Right ventricle myocardium inferior (tissue), 1 donor: ENCODE measurements around the gene DUSP16. TPM values are rescaled to one million over a fixed set of nuclear protein-coding genes. Genes with fewer than 3 reads are reported as not detected.
"Not testable (repeated sequence)": the region's sequence is repeated elsewhere in the genome, so short reads cannot be mapped to it uniquely, and the experiment has no call there.

Experiments
- ATAC-seq: fragments of 200-7000 bp; cut with Tn5 transposase; one replicate; pipeline ENCODE4 v1.9.1; 2020; ENCODE audit warnings: mild to moderate bottlenecking, moderate library complexity
- DNase-seq: peaks from one replicate; pipeline ENCODE4 v3.0.0; 2021; ENCODE audit errors: missing footprints
- intact Hi-C: fragments of 100-400 bp; cut with DNase I; formaldehyde crosslinking; loops from one replicate; pipeline ENCODE4 v1.11.0; 2022
- long read RNA-seq: library from polyadenylated mRNA; unstranded; transcript quantifications from one replicate; pipeline ENCODE4 v2.0.0, GENCODE V29; 2021
- total RNA-seq: library from RNA; stranded (reverse); fragmentation: NEBNext Ultra II Directional; extraction: Animal tissue kit (Norgen Biotek cat#: 25700); gene quantifications from one replicate; pipeline ENCODE4 v1.2.1, GENCODE V29; 2021
- donor health status: DM: no; HTN: yes; CAD: no; lungs with severe emphysema.

Gene DUSP16
- total RNA-seq = 11.6 TPM
- long read RNA-seq, partial matches to known transcripts = 1 of 2 reads
- long read RNA-seq, other reads (novel, unspliced or antisense) = 1 of 2 reads

- ATAC-seq = peak; percentile 98
- peak; percentile 96 for DNase-seq
- intact Hi-C loops = loop anchor here (2.0 to 5.0 kb wide), 7 partner anchors 40 to 1845 kb away; partner anchors contain the start of gene GPR19
Observed at GRCh38 chr12:12562585-12563261, at the start of gene DUSP16. Gene DUSP16, minus strand, starts transcription at chr12:12562863. Its CDS starts 41,765 bp downstream, at chr12:12521098.

DNA sequence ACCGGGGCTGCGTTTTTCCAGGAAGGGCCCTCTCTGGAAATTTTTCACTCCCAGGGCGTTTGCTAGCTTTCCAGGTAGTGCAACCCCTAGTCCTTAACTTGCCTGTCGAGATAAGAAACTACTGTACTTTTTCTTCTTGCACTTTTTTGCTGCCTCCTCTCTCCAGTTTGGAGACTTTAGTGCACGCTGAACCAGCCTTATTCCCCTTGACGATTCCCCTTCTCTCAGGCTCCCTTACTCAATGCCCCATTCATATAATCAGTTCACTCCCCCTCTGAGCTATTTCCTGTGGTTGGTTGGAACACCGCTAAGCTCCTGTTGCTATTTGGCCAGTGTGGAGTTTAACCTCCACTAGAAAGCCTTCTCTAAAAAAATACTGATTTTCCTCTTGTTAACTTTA lies 49.7 kb upstream of the DUSP16 start:
- peak; percentile 21 for ATAC-seq
- DNase-seq = no peak
- intact Hi-C loops = loop anchor here (5.0 kb wide), 1 partner anchor 105 kb away; the partner anchor contains the start of gene CDKN1B

DNA sequence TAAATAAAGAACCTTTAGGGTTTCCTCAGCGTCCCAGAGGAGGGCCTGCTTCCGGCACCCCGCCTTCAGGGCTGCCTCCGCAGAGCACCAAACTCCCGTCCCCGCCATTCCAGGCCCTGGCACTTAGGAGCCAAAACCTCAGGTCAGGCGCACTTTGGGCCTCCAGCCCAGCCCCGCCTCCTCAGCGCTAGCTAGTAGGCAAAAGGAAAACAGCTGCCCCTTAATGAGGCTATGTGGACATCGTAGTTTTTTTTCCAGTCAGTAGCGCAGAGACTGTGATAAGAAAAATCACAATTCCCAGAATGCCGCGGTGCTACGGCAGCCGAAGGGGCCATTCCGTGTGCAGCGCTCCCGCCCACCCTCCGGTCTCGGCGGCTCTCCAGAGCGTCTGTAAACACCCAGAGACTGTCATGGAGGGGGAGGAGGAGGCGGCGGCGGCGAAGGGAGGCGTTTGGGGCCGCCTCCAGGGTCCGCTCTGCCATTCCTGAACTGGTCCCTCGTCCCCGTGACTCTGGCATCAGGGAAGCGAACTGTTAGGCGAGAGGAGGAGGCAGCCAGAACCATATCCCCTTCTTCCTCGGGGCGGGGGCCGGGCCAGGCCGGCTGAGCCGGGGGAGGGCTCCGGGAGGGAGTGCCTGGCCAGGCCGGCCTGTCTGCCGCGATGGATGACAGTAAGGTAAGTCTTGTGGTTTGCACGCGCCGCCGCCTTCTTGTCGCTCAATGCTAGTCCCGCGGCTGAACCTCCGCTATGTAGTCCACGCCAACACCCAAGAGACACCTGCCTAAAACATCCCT lies 49.0 kb upstream of the DUSP16 start, which contains the start of gene CREBL2:
TSS of gene CREBL2 (plus strand) at position 365 of the 795 bp plus-strand sequence. CDS start at position 662, 297 bp downstream.
- peak; percentile 98 for ATAC-seq
- DNase-seq = peak; percentile 96
- intact Hi-C loops = loop anchor here (5.0 kb wide), 1 partner anchor 106 kb away; the partner anchor contains the start of gene CDKN1B

DNA sequence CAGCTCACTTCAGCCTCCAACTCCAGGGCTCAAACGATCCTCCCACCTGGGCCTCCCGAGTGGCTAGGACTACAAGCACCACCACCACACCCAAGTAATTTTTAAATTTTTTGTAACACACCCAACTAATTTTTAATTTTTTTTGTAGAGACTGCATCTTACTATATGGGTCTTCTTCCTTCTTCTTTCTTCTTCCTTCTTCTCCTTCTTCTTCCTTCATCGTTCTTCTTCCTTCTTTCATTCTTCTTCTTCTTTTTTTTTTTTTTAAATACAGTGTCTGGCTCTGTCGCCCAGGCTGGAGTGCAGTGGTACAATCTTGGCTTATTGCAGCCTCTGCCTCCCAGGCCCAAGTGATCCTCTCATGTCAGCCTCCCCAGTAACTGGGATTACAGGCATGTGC lies 48.0 kb upstream of the DUSP16 start:
- ATAC-seq (no peak), DNase-seq (no peak)
- intact Hi-C loops = loop anchor here (5.0 kb wide), 1 partner anchor 107 kb away; the partner anchor contains the start of gene CDKN1B

GRCh38 chr12:12609692-12610091 lies 47.0 kb upstream of the DUSP16 start:
- no peak for ATAC-seq
- no peak for DNase-seq
- intact Hi-C loops = loop anchor here (5.0 kb wide), 1 partner anchor 108 kb away; the partner anchor contains the start of gene CDKN1B

GRCh38 chr12:12608557-12608957 lies 45.9 kb upstream of the DUSP16 start:
- DNase-seq = no peak
- ATAC-seq = no peak
- intact Hi-C loops = no loop called here

GRCh38 chr12:12606781-12607589 lies 44.3 kb upstream of the DUSP16 start:
- intact Hi-C loops = no loop called here
- DNase-seq (no peak), ATAC-seq (no peak)

DNA sequence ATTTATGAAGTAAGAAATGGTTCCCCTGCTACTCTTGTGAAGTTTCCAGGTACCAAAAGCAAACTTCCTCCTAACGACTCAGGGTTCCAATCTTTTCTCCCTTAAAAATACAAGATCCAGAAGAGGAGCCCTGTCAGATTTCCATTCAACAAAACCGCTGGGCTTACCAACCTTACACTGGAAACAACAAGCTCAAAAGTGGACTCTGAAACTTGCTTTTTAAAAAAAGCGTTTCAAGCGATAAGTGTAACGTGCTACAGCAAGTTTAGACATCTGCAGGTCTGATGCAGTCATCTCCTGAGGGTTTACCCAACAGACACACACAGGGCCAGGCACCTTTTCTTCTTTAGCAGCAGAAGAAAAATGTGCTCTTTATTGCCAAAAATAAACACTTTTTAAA lies 42.1 kb upstream of the DUSP16 start:
- ATAC-seq (no peak), DNase-seq (no peak)
- intact Hi-C loops = no loop called here

DNA sequence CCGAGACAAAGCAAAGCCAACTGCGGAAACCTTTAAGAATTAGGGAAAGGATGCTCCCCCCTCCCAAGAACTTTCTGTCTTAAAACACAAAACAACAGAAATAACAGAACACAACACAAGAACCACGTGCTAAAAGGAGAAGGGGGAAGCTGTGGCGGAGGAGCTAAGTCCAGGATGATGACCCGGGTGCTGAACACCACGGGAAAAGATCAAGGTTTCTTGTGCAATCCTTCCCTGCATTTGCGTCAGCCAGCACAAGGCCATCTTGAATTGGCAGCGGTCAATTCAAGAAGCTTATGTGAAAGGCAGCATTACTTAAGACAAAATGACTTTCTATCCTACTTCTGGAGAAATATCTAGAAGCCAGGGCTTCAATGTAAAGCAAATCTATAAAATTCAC lies 38.0 kb upstream of the DUSP16 start:
- DNase-seq (no peak), ATAC-seq (no peak)
- intact Hi-C loops = no loop called here

GRCh38 chr12:12599750-12600643 lies 37.3 kb upstream of the DUSP16 start:
- intact Hi-C loops = no loop called here
- no peak for ATAC-seq
- no peak for DNase-seq

GRCh38 chr12:12598864-12599263 lies 36.2 kb upstream of the DUSP16 start:
- intact Hi-C loops = no loop called here
- no peak for ATAC-seq
- DNase-seq = no peak

DNA sequence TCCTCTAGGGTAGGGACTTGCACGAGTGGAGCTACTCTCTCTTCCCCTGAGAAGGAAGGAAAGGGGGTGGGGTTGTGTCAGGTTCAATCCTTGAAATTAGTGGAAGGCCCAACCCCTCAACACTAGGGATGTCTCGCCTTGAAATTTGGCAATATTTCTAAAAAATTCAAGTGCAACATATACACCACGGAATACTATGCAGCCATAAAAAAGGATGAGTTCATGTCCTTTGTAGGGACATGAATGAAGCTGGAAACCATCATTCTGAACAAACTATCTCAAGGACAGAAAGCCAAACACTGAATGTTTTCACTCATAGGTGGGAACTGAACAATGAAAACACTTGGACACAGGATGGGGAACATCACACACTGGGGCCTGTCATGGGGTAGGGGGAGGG lies 33.9 kb upstream of the DUSP16 start:
- ATAC-seq, intact Hi-C loops, DNase-seq: not testable (repeated sequence)

DNA sequence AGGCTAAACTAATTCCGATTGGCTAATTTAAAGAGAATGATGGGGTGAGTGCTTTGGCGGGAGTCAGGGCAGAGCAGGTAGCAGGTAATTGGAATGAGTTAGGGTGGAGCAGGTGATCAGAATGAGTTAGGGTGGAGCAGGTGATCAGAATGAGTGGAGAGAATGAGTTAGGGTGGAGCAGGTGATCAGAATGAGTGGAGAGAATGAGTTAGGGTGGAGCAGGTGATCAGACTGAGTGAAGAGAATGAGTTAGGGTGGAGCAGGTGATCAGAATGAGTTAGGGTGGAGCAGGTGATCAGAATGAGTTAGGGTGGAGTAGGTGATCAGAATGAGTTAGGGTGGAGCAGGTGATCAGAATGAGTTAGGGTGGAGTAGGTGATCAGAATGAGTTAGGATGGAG lies 33.3 kb upstream of the DUSP16 start:
- intact Hi-C loops, DNase-seq, ATAC-seq: not testable (repeated sequence)

DNA sequence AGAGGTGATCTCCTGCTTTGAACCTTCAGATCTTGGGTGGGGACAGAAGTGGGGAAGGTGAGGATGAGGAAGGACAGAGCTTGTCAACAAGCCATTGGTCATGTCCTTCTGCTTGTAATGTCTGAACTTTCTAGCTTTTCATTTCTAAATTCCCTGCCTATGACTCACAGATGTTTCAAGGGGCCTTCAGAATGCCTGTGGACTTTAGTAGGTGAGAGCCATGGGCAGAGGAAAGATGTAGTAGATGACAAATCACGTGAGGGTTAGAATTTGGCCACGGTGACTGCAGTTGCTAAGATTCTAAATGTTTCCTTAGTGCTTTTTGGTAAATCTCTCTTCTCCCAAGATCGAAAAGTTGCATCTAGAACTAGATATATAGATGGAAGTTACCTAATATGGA lies 30.3 kb upstream of the DUSP16 start:
- ATAC-seq = no peak
- intact Hi-C loops = no loop called here
- DNase-seq = no peak

GRCh38 chr12:12590961-12591360 lies 28.3 kb upstream of the DUSP16 start:
- ATAC-seq = no peak
- intact Hi-C loops = no loop called here
- DNase-seq = no peak

GRCh38 chr12:12588436-12588835 lies 25.8 kb upstream of the DUSP16 start:
- DNase-seq, intact Hi-C loops, ATAC-seq: not testable (repeated sequence)

DNA sequence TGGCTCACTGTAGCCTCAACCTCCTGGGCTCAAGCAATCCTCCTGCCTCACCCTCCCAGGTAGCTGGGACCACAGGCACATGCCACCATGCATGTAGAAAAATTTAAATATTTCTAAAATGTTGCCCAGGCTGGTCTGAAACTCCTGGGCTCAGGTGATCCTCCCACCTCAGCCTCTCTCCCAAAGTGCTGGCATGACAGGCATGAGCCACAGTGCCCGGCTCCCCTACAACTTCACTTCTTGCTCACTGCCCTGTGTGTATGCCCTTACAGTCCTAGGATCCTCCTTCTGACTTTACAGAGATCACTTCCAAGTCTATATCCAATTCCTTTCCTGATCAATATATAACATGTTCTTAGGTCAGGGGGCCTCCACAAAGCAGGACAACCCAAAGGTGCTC lies 25.2 kb upstream of the DUSP16 start:
- no peak for ATAC-seq
- intact Hi-C loops = no loop called here
- DNase-seq = no peak
